Memory B cell (primary cell): ENCODE results near the gene AVPR1B.

ENCODE experiments used
- ATAC-seq: fragments of 150-1000 bp; cut with Tn5 transposase; 2 replicates; pipeline ENCODE4 v1.10.0; 2021; ENCODE audit warnings: low read depth, mild to moderate bottlenecking, moderate library complexity
- DNase-seq, 2 donors: peaks; one replicate each; pipeline ENCODE4 v3.0.0; 2022; ENCODE audit warnings: low spot score in 2 of 2
- H3K27ac Mint-ChIP-seq: one replicate; pipeline ENCODE4 v1.8.0; 2022; ENCODE audit warnings: mild to moderate bottlenecking, moderate library complexity, mixed read lengths
- H3K27me3 Mint-ChIP-seq: one replicate; pipeline ENCODE4 v1.8.0; 2022; ENCODE audit warnings: mixed read lengths
- H3K36me3 Mint-ChIP-seq: one replicate; pipeline ENCODE4 v1.8.0; 2022; ENCODE audit warnings: mild to moderate bottlenecking, mixed read lengths
- H3K4me1 Mint-ChIP-seq: one replicate; pipeline ENCODE4 v1.8.0; 2022; ENCODE audit warnings: mixed read lengths
- H3K4me3 Mint-ChIP-seq: one replicate; pipeline ENCODE4 v1.8.0; 2022; ENCODE audit warnings: mild to moderate bottlenecking, moderate library complexity, mixed read lengths
- H3K9me3 Mint-ChIP-seq: one replicate; pipeline ENCODE4 v1.8.0; 2022; ENCODE audit warnings: mixed read lengths

Gene AVPR1B

DNA sequence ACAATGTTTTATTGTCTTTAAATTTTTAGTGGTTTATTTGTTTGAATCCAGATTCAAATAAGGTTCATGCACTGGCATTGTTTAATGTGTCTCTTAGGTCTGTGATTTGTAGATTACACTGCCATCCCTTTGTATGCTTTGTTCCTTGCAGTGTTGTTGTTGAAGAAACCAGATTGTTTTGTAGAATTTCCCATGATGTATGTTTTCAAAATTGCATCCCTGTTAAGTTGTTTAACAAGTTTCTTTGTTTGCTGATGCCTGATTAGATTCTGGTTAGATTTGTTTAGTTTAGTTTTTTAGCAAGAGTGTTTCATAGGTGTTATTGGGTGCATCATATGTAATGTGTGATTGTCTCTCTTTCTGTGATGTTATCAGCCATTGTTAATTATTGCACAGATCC is 5.5 kb upstream of the AVPR1B start:
- H3K27me3 Mint-ChIP-seq: peaks cover 12% of the 10 kb centered on the region

DNA sequence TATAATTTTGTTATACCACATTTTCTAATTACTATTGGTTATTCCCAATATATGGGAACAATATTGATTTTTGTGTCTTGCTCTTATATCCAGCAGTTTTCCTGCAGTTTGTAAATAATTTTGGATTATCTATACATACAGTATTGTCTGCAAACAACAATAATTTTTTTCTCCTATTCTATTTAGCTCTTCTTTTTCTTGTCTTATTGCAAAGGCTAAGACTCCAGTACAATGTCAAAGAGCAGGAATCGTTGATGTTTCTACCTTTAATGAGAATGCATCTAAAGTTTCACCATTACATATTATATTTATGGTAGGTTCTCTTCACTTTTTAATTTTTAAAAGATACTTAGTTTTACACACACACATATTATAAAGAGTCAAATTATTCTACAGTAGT is 4.1 kb upstream of the AVPR1B start:
- no peak overlapping the region for H3K4me3 Mint-ChIP-seq
- DNase-seq: no peak
- no peak overlapping the region for H3K27ac Mint-ChIP-seq
- H3K9me3 Mint-ChIP-seq: peaks cover 15% of the 10 kb centered on the region
- no peak for ATAC-seq
- peaks cover 3% of the 10 kb centered on the region for H3K36me3 Mint-ChIP-seq
- peaks cover 13% of the 10 kb centered on the region for H3K4me1 Mint-ChIP-seq
- peaks cover 15% of the 10 kb centered on the region for H3K27me3 Mint-ChIP-seq

More for the DNA sequence above, 5.5 kb upstream of the AVPR1B start:
- Mint-ChIP-seq H3K27ac (no peak overlapping the region), H3K4me3 (no peak overlapping the region), H3K36me3 (peaks cover 3% of the 10 kb centered on the region), H3K9me3 (peaks cover 15% of the 10 kb centered on the region), H3K4me1 (peaks cover 6% of the 10 kb centered on the region)
- DNase-seq (no peak), ATAC-seq (no peak)

DNA sequence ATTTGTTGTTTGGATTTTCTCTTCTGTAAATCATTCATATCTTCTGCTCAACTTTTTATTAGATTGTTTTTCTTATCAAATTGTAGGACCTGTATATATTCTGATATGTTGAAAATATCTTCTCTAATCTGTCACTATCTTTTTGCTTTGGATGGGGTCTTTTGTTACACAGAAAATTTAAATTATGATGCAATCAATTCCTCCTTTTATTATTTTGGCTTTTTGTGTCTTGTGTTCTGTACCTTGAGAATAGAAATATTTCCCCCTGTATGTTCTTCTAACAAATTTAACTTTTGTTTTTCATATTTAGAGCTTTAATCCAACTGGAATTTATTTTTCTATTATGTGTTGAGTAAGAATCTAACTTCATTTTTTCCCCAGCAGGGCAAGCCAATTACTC is 3.2 kb upstream of the AVPR1B start:
- peaks cover 13% of the 10 kb centered on the region for H3K4me1 Mint-ChIP-seq
- ATAC-seq (no peak), DNase-seq (no peak)
- no peak overlapping the region for H3K27ac Mint-ChIP-seq
- peaks cover 3% of the 10 kb centered on the region for H3K36me3 Mint-ChIP-seq
- no peak overlapping the region for H3K4me3 Mint-ChIP-seq
- peaks cover 13% of the 10 kb centered on the region for H3K27me3 Mint-ChIP-seq
- H3K9me3 Mint-ChIP-seq: peaks cover 15% of the 10 kb centered on the region

DNA sequence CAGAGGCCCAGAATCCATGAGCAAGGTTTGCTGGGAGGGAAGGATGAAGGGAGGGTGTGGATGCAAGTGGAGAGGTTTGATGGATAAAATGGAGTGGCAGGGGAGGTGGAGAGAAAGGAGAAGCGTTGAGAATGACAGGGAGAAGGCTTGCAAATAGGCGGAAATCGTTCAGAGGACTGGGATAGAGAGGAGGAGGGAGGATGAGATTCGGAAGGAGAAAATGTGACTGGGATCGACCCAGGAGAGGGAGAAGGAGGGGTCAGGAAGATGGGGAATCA is 376 bp downstream of the AVPR1B start:
- peaks cover 11% of the 10 kb centered on the region for H3K9me3 Mint-ChIP-seq
- H3K36me3 Mint-ChIP-seq: no peaks in the 10 kb centered on the region
- H3K4me3 Mint-ChIP-seq: peak overlapping the region; percentile 83
- peaks cover 13% of the 10 kb centered on the region for H3K4me1 Mint-ChIP-seq
- no peak for ATAC-seq
- DNase-seq: no peak
- peaks cover 13% of the 10 kb centered on the region for H3K27me3 Mint-ChIP-seq
- peak overlapping the region; percentile 43 for H3K27ac Mint-ChIP-seq

DNA sequence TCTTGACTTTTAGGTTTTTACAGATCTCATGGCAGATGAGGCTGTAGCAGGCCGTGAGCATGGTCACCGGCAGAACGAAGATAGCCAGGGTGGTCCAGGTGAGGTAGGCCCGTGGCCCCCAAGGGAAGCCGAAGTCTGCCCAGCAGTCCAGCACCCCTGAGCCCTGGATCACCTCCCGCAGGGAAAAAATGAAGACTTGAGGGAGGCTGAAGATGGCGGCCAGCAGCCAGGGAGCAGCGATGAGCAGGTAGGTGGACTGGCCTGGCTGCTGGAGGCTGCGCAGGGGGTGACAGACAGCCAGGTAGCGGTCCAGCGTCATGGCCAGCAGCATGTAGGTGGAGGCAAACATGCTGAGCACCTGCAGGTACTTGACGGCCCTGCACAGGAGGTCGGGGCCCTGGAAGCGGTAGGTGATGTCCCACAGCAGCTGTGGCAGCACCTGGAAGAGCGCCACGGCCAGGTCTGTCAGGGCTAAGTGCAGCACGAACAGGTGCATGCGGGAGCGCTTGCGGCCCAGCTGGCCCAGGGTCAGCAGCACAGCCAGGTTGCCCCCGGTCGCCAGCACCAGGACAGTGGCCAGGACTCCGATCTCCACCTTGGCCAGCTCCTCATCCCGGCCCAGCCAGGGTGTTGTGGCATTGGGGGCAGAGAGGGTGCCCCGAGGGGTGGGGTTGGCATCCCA is 856 bp downstream of the AVPR1B start:
- H3K27me3 Mint-ChIP-seq: peaks cover 15% of the 10 kb centered on the region
- H3K4me1 Mint-ChIP-seq: peaks cover 13% of the 10 kb centered on the region
- no peak for DNase-seq
- ATAC-seq: no peak
- H3K36me3 Mint-ChIP-seq: no peaks in the 10 kb centered on the region
- peak overlapping the region; percentile 43 for H3K27ac Mint-ChIP-seq
- H3K4me3 Mint-ChIP-seq: peak overlapping the region; percentile 83
- peaks cover 7% of the 10 kb centered on the region for H3K9me3 Mint-ChIP-seq

DNA sequence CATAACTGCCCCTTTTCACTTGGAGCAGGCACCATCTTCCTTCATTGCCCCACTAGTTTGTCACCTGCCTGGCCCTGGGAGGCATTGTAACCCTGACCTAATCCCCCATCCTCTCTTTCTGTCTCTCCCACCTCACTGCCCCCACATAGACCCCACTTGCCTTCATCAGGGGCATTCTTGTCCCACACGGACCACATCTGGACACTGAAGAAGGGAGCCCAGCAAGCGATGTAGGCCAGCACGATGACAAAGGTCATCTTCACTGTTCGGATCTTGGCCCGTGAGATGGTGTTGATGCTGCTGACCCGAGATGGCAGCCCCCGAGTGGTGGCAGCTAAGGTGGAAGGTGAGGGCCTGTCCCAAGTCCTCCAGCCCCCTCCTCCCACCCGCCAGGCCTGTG is 1.4 kb downstream of the AVPR1B start:
- DNase-seq: no peak
- H3K4me3 Mint-ChIP-seq: peak overlapping the region; percentile 83
- peaks cover 15% of the 10 kb centered on the region for H3K27me3 Mint-ChIP-seq
- no peak for ATAC-seq
- H3K9me3 Mint-ChIP-seq: peaks cover 4% of the 10 kb centered on the region
- H3K27ac Mint-ChIP-seq: peak overlapping the region; percentile 14
- H3K36me3 Mint-ChIP-seq: no peaks in the 10 kb centered on the region
- H3K4me1 Mint-ChIP-seq: peaks cover 13% of the 10 kb centered on the region

DNA sequence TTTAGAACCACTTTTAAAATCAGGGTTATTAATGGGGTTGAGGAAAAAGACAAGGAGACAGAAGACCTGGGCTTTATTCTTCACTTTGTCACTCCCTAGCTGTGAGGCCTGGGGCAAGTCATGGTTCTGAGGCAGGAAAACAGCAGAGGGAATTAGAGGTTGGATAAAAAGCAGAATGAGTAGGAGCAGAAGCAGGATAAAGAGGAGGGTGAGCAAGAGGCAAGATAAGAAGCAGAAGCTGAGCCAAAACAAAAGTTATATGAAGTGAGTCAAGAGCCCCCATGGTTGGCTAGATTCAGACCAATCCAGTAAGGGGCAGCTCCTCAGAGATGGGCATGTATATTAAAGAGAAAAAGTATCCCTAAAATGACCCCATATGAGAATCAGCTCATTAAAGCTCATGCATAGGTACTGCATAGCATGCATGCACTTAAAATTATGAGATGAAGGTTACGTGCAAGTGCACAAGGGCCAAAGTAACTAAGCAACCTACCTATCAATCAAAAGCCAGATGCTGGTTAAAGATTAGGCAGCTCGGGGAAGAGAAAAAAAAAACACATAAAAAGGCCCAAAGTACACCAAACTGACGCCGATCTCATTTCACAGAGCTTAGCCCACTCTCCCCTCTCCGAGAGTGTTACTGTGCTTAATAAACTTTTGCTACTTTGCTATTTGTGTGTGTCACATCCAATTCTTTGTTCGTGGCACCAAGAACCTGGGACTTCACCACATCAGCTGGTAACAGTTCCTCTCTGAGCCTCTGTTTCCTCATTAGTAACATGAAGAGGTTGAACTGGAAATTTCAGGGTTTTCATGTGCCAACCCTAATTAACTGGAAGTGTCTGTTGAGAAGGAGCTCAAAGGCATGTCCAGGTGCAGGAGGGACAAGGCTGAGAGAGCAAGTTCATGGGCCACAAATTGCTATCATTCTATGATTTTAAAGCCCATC is 2.2 kb downstream of the AVPR1B start:
- no peak overlapping the region for H3K4me3 Mint-ChIP-seq
- peaks cover 13% of the 10 kb centered on the region for H3K4me1 Mint-ChIP-seq
- H3K27me3 Mint-ChIP-seq: peaks cover 15% of the 10 kb centered on the region
- no peaks in the 10 kb centered on the region for H3K36me3 Mint-ChIP-seq
- ATAC-seq (no peak), DNase-seq (no peak)
- H3K9me3 Mint-ChIP-seq: no peaks in the 10 kb centered on the region
- H3K27ac Mint-ChIP-seq: no peak overlapping the region

DNA sequence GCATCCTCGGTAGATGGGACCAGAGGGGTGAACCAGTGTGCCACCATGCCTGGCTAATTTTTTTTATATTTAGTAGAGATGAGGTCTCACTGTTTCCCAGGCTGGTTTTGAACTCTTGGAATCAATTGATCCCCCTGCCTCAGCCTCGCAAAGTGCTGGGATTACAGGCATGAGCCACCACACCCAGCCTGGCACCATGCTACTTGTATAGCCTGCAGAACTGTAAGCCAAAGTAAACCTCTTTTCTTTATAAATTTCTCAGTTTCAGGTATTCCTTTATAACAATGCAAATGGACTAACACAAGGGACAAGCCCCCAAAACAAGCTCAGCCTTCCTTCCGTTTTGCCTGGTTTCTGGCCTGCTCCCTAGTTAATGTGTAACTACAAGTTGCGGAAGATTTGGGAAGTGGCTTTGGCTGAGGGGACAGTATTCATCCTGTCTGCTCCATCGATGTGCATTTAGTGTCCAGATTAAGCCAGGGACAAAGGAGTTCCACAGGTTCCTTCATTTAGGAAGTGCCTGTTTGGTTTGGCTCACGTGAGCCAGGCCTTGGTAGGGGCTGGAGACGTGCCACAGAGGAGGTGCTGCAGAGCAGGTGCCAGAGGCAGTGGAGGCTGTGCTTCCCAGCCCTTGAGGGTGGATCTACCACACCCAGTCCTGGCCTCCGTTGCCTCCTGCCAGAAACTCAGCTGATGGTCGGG is 4.4 kb downstream of the AVPR1B start:
- H3K27me3 Mint-ChIP-seq: peaks cover 7% of the 10 kb centered on the region
- peaks cover 7% of the 10 kb centered on the region for H3K4me1 Mint-ChIP-seq
- H3K36me3 Mint-ChIP-seq: no peaks in the 10 kb centered on the region
- no peak overlapping the region for H3K4me3 Mint-ChIP-seq
- no peak overlapping the region for H3K27ac Mint-ChIP-seq
- no peak for ATAC-seq
- H3K9me3 Mint-ChIP-seq: no peaks in the 10 kb centered on the region
- no peak for DNase-seq

DNA sequence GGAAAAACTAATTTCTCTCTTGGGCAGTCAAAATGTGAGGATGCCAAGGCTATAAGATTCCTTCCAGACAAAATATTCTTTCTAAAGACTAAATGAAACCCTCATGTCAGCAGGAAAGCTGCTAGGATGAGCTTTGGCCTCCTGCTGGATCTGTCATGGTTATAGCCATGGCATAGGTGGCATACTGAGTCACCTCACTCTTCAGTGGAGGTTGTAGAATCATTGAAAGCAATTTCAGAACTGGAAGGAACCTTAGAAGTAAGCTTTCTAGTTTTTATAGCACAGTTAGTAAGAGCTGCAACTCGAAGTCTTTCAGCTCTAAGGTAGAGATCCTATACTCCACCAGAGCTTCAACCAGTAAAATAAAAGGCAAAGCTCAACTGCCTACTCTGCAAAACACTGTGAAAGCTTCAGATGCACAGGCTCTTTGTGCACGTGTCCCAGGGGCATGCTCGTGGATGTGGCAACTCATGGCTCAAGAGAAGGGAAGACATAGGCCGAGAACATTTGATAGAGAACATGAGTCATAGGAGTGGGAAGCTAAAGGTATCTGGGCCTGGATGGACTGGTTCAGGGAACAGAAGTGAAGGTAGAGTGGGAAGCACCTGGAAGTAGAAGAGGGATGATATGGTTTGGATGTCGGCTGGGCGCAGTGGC is 5.8 kb downstream of the AVPR1B start:
- no peak overlapping the region for H3K27ac Mint-ChIP-seq
- H3K36me3 Mint-ChIP-seq: no peaks in the 10 kb centered on the region
- H3K4me1 Mint-ChIP-seq: peaks cover 3% of the 10 kb centered on the region
- H3K27me3 Mint-ChIP-seq: peaks cover 2% of the 10 kb centered on the region
- ATAC-seq (no peak), DNase-seq (no peak)
- H3K4me3 Mint-ChIP-seq: no peak overlapping the region
- H3K9me3 Mint-ChIP-seq: no peaks in the 10 kb centered on the region

DNA sequence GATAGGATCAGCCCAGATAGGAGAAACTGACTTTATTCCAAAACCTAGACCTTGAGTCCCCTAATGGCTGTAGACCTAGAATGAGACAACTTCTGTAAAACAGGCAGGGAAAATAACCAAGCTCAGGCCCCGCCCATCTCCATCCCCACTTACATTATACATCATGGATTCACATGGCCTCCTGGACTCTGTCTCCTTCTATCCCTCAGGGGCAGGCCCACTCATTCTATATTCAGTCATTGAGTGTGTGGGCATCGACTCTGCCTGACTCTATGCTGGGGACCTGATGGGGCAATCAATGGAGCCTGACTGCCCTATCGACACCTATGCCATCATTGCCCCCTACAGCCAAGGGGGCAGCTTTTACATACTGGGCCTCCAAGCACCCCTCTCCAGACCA is 6.4 kb downstream of the AVPR1B start:
- ATAC-seq (no peak), DNase-seq (no peak)
- Mint-ChIP-seq H3K36me3 (no peaks in the 10 kb centered on the region), H3K9me3 (no peaks in the 10 kb centered on the region), H3K27ac (no peak overlapping the region), H3K27me3 (peaks cover 2% of the 10 kb centered on the region), H3K4me1 (peaks cover 5% of the 10 kb centered on the region), H3K4me3 (no peak overlapping the region)

DNA sequence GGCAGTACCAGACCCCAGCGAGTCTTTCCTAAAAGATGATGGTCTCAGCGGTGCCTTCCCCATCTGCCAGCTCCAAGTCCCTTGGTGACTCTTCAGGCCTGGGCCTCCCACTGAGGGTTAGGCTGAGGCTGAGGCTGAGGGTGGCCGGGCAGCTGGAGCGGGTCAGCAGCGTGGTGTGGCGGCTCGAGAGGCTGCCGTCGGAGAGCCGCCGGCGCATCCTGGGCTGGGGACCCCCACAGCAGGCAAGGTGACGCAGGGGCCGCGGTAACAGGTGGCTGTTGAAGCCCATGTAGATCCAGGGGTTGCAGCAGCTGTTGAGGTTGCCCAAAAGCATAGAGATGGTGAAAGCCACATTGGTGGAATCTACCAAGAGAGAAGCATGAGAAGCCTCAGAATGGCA is 7.0 kb downstream of the AVPR1B start:
- no peak for DNase-seq
- peaks cover 5% of the 10 kb centered on the region for H3K4me1 Mint-ChIP-seq
- no peaks in the 10 kb centered on the region for H3K36me3 Mint-ChIP-seq
- no peak for ATAC-seq
- peaks cover 2% of the 10 kb centered on the region for H3K27me3 Mint-ChIP-seq
- no peak overlapping the region for H3K27ac Mint-ChIP-seq
- no peaks in the 10 kb centered on the region for H3K9me3 Mint-ChIP-seq
- no peak overlapping the region for H3K4me3 Mint-ChIP-seq

DNA sequence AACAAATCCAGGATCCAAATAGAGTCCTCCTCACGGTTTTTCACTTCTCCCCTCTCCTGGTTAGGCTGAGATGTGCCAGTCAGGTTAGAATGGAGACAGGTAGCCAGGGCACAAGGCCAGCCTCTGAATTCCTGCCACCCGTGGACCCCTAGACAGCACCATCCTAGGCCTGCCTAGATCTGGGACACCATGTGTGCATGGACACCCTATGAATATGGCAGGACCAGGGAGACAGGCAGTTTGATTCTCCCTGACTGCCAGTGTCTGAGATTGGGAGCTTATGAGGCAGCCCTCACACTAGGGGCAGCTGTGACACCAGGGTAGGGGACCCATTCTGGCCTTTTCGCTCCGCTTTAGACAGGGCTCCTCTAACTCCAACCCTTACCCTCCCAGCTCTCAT is 7.5 kb downstream of the AVPR1B start:
- H3K27ac Mint-ChIP-seq: peak overlapping the region; percentile 58
- H3K4me1 Mint-ChIP-seq: peaks cover 5% of the 10 kb centered on the region
- DNase-seq: no peak
- no peak overlapping the region for H3K4me3 Mint-ChIP-seq
- no peaks in the 10 kb centered on the region for H3K36me3 Mint-ChIP-seq
- ATAC-seq: no peak
- H3K27me3 Mint-ChIP-seq: peaks cover 2% of the 10 kb centered on the region
- no peaks in the 10 kb centered on the region for H3K9me3 Mint-ChIP-seq

DNA sequence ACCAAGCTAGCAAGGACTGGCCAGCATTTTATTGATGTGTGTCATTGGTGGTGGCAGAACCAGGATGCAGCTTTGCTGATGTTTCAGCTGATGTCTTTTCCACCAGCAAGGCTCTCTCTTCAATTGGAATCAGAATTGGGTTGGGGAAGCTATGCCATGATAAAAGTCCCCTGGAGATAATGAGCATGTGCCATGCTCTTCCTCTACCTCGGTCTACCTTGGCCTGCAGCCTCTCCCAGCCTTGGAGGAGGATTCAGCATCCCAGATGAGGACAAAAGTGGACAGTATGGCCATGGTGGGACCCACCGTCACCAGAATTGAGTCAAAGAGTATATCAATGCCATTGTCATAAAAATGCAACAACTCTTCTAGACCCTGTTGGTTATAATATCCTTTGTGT is 8.6 kb downstream of the AVPR1B start:
- H3K36me3 Mint-ChIP-seq: no peaks in the 10 kb centered on the region

DNA sequence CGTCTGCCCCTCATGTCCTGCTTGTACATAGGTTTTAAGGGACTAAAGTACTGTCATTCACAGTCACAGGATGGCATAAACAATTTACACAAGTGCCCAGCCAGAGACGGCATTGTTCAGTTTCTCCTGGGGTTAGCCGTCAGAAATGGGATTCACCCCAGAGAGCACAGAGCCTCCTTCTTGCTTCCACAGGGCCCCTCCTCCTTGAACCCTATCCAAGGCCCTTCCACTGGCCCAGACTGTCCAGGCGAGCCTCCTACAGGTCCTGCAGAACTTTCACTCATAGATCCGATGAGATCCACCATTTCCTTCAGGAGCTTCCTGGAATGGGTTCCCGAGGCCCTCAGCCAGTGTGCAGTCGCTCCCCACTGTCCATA is 10.0 kb downstream of the AVPR1B start:
- no peak for ATAC-seq
- Mint-ChIP-seq H3K27me3 (peaks cover 2% of the 10 kb centered on the region), H3K4me3 (no peak overlapping the region), H3K4me1 (peaks cover 12% of the 10 kb centered on the region), H3K9me3 (no peaks in the 10 kb centered on the region), H3K27ac (no peak overlapping the region), H3K36me3 (no peaks in the 10 kb centered on the region)
- no peak for DNase-seq

More for the DNA sequence above, 8.6 kb downstream of the AVPR1B start:
- ATAC-seq: no peak
- no peak for DNase-seq
- Mint-ChIP-seq H3K27ac (no peak overlapping the region), H3K4me1 (peaks cover 8% of the 10 kb centered on the region), H3K27me3 (peaks cover 2% of the 10 kb centered on the region), H3K4me3 (no peak overlapping the region), H3K9me3 (no peaks in the 10 kb centered on the region)
